WTC11 (cell line): Measurements from ENCODE around the gene LHX5.

ENCODE experiments used
- AFF4 ChIP-seq: sonication (generic); formaldehyde crosslinking; IDR thresholded peaks from 2 replicates; pipeline ENCODE4 v1.8.1; 2023; ENCODE audit warnings: mild to moderate bottlenecking, missing genetic modification reagents, borderline replicate concordance
- CTCF ChIP-seq: fragments of 200-600 bp; IDR thresholded peaks from 2 replicates; pipeline ENCODE4 v1.8.0; 2022; ENCODE audit warnings: antibody characterized with exemption
- ESRRA ChIP-seq: sonication (generic); formaldehyde crosslinking; IDR thresholded peaks from 2 replicates; pipeline ENCODE4 v1.8.1; 2022; ENCODE audit warnings: mild to moderate bottlenecking, missing genetic modification reagents, borderline replicate concordance
- FOXJ3 ChIP-seq: sonication (generic); formaldehyde crosslinking; IDR thresholded peaks from 2 replicates; pipeline ENCODE4 v1.9.0; 2021; ENCODE audit warnings: missing genetic modification reagents, mild to moderate bottlenecking, borderline replicate concordance
- GABPB1 ChIP-seq: sonication (generic); formaldehyde crosslinking; IDR thresholded peaks from 2 replicates; pipeline ENCODE4 v1.8.1; 2023; ENCODE audit warnings: mild to moderate bottlenecking, missing genetic modification reagents
- KAT7 ChIP-seq: sonication (generic); formaldehyde crosslinking; IDR thresholded peaks from 2 replicates; pipeline ENCODE4 v1.8.1; 2023; ENCODE audit warnings: missing genetic modification reagents, mild to moderate bottlenecking, borderline replicate concordance
- MLX ChIP-seq: sonication (generic); formaldehyde crosslinking; IDR thresholded peaks from 2 replicates; pipeline ENCODE4 v1.8.1; 2023; ENCODE audit warnings: mild to moderate bottlenecking, missing genetic modification reagents, moderate library complexity
- NR2C2 ChIP-seq: sonication (generic); formaldehyde crosslinking; IDR thresholded peaks from 2 replicates; pipeline ENCODE4 v1.8.0; 2022; ENCODE audit warnings: mild to moderate bottlenecking, missing genetic modification reagents
- PREB ChIP-seq: sonication (generic); formaldehyde crosslinking; IDR thresholded peaks from 2 replicates; pipeline ENCODE4 v1.8.1; 2022; ENCODE audit warnings: mild to moderate bottlenecking, missing genetic modification reagents, moderate library complexity, borderline replicate concordance
- SP1 ChIP-seq: sonication (generic); formaldehyde crosslinking; conservative IDR thresholded peaks from 2 replicates; pipeline ENCODE4 v1.8.1; 2022; ENCODE audit warnings: missing genetic modification reagents
- STAT6 ChIP-seq: sonication (generic); formaldehyde crosslinking; conservative IDR thresholded peaks from 2 replicates; pipeline ENCODE4 v1.8.1; 2023; ENCODE audit warnings: mild to moderate bottlenecking, low read depth, missing genetic modification reagents, moderate library complexity
- TEAD1 ChIP-seq: sonication (generic); formaldehyde crosslinking; IDR thresholded peaks from 2 replicates; pipeline ENCODE4 v1.8.0; 2022; ENCODE audit warnings: mild to moderate bottlenecking, missing genetic modification reagents
- USF2 ChIP-seq: sonication (generic); formaldehyde crosslinking; IDR thresholded peaks from 2 replicates; pipeline ENCODE4 v1.8.1; 2023; ENCODE audit warnings: mild to moderate bottlenecking, missing genetic modification reagents, moderate library complexity
- ZNF425 ChIP-seq: fragments of 250-450 bp; sonication (Bioruptor Pico); conservative IDR thresholded peaks from 2 replicates; pipeline ENCODE4 v1.9.0; 2021; ENCODE audit warnings: mild to moderate bottlenecking

GRCh38 chr12:113469949-113470743 is 1.5 kb downstream of the LHX5 start:
- no peak for TF ChIP-seq FOXJ3 (CRISPR knock-in tag)
- TF ChIP-seq TEAD1: no peak
- TF ChIP-seq CTCF: no peak
- no peak for TF ChIP-seq ESRRA
- no peak for TF ChIP-seq AFF4 (CRISPR knock-in tag)
- no peak for TF ChIP-seq KAT7 (CRISPR knock-in tag)
- TF ChIP-seq NR2C2 (CRISPR knock-in tag): no peak
- TF ChIP-seq SP1 (CRISPR knock-in tag): no peak
- no peak for TF ChIP-seq GABPB1 (CRISPR knock-in tag)
- TF ChIP-seq STAT6: no peak
- TF ChIP-seq ZNF425 (CRISPR knock-in tag): no peak
- TF ChIP-seq MLX: no peak
- TF ChIP-seq PREB: no peak
- TF ChIP-seq USF2 (CRISPR knock-in tag): no peak
